Measurements from ENCODE around the gene CDK16. TPM values are rescaled to one million over a fixed set of nuclear protein-coding genes. Genes with fewer than 3 reads are reported as not detected.

CDK16 gene
- total RNA-seq, 1 experiment from 2014 or later: 54.4 TPM

DNA sequence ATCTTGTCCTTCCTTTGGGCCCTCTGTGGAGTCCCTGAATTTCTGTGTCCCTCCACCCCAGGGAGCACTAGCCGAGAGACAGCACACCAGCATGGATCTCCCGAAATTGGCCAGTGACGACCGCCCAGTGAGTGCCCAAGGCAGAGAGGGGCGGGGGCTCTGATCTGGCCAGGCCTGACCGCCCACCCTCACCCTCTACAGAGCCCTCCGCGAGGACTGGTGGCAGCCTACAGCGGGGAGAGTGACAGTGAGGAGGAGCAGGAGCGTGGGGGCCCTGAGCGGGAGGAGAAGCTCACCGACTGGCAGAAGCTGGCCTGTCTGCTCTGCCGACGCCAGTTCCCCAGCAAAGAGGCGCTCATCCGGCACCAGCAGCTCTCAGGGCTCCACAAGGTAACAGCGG lies 33.2 kb upstream of the CDK16 start:
- no peak for DNase-seq (ENCODE audit: low read depth)

DNA sequence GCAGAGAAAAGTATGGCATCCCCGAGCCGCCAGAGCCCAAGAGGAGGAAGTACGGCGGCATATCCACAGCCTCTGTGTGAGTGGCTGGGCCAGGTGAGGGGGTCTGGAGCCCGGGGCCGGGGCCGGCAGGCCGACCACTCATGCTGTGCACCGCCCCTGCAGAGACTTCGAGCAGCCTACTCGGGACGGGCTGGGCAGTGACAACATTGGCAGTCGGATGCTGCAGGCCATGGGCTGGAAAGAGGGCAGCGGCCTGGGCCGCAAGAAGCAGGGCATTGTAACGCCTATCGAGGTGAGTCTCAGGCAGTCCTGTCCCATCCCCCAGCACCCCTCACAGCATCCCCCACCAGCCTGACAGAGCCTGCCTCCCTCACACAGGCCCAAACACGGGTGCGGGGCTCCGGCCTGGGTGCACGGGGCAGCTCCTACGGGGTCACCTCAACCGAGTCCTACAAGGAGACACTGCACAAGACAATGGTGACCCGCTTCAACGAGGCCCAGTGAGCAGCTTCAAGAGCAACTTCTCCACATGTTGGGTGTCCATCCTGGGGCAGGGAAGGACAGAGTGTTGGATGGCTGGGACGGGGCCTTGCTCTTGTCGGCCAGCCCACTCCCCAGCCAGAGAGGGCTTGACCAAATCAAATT lies 32.3 kb upstream of the CDK16 start:
- DNase-seq (ENCODE audit: low read depth): no peak

DNA sequence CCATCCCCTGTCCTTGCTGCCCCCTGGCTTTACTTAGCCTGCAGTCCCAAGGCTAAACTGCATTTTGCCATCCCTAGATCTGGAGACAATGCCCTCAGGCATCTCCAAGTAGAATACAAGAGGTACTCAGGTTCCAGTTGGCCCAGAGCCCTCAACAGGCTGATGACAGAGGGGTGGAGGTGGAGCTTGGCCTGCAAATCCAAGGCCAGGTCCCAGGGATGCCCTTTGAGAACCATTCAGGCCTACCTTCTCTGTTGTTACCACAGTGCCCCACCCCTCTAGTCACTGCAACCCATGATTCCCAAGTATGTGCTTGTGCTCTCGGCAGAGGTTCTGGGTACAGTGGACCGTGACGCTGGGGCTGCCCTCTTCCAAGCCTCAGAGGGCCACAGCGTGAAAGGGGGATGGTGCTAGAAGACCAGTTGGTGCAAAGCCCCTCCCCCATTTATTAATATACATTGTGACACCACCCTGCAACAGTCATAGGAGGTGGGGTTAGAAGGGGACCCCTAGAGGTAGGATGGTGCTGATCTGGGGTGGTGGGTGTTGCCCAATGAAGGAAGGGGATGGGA lies 31.3 kb upstream of the CDK16 start:
- DNase-seq (ENCODE audit: low read depth): no peak

DNA sequence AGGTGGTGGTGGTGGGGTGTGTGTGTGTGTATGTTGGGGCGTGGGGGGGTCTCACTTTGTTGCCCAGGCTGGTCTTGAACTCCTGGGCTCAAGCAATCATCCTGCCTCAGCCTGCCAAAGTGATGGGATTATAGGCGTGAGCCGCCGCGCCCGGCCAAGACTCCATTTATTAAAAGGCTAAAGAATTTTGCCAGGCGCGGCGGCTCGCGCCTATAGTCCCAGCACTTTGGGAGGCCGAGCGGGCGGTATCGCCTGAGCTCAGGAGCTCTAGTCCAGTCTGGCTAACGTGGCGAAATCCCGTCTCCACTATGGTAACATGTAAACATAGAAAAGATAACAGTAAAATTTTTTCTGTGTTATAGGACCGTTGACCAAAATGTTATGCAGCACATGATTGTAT lies 28.6 kb upstream of the CDK16 start:
- no peak for DNase-seq (ENCODE audit: low read depth)

DNA sequence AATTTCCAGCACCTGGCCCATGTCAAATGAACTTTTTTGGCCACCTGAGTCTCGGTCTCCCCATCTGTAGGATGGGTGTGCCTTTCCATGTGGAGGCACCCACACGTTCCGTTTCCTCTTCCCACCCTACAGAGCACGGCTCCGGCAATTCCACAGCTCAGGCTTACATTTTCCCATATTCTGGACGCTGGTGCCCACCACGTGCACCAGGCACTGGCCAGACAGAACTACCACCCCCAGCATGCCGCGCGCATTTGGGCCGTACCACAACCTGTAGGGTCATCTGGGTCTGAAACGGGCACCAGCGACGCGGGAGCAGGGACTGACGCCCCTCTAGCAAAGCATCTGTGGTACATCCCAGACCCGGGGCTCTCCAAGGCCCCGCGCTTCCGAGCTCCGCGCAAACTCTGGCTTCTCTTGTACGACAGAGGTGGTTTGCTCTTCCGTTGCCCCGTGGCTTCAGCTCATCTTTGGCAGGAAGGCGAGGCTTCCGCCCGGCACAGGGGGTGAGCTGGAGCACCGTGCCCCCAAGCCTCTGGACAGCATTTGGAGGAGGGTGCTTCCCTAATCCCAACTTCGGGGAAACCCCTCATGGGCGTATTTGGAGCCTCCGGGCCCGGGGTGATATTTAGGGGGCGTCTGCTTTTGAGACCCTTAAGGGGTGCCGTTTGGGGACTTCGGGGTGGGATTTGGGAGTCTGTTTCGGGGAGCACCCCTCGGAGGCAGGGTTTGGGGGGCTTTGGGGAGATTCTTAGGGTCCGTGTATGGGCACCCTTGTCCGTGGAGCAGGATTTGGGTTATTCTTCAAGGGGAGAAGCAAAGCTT lies 27.8 kb upstream of the CDK16 start:
- DNase-seq (ENCODE audit: low read depth): peak; percentile 91

DNA sequence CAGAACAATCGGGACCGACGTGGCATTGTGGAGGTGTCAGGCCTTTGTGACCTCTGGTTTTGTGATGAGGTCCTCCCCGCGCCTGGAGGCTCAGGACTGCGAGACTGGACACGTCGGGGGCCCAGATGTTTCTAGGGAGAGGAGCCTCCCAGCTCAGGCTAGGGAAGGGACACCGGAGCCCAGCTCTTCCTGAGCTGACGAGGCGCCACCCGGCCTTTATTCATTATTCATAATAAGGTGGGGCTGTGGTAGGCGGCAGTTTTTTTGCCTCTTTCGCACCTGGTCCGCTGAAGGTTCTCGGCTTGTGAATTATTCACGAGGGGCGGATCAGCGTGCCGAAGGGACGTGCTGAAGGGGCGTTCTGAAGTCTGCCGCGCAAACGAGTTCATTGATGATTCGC lies 27.1 kb upstream of the CDK16 start:
- no peak for DNase-seq (ENCODE audit: low read depth)

DNA sequence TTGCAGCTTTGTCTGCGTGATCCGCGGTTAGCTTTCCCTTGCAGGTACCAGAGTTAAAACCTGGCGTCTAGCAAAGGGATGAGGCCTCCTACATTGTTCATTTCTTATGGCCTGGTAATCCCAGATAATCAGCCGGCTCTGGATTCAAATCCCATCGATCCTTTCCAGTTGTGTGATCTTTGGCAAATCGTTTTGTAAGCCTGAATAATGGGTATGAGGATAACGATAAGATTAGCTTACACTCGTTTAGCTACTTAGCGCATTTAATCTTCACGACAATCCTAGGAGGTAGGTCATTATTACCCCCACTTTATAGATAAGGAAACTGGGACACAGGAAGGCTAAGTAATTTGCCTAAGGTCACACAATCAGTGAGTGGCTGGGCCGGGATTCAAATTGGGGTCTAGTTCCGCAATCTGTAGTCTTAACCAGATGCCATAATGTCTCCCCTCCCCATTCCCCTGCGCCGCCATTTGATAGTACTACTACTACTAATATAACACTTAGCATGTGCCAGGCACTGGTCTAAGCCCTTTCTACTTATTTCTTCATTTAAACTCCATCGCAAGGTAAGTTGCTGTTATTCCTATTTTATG lies 26.6 kb upstream of the CDK16 start:
- DNase-seq (ENCODE audit: low read depth): no peak

DNA sequence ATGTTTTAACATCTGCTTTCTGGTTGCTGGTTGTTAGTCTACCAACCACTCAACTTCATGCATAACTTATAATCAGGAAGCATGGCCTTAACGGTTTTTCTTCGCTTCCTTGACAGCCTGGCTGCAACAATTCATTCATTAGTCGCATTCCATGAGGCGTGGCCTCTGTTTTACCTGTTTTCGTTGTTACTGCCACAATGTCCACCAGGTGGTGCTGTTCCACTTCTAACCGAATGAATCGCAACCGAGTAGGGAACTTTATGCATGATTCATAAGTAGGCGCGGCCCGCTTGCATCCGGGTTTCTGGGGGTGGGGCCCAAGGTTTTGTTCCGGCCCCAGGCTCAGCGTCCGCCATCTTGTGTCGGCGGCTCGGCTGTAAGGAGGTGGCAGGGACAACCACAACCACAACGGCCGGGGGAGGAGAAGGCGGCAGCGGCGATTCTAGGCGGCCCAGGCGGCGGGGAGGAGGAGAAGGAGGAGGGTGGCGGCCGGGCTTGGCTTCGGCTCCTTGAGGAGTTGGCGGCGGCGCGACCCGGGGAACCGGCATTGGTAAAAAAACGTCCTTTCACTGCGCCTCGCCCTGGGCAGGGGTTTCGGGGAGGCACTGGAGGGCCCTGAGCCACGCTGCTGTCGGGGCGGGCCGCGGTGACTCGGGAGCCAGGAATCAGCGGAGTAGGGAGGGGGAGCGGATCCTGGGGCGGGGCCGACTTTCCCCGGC lies 24.8 kb upstream of the CDK16 start, which contains the start of gene UBA1:
Gene UBA1, plus strand, starts transcription at position 355 of the 719 bp plus-strand sequence. CDS start 4,974 bp downstream, outside the sequence.
- peak; percentile 90 for DNase-seq (ENCODE audit: low read depth)

DNA sequence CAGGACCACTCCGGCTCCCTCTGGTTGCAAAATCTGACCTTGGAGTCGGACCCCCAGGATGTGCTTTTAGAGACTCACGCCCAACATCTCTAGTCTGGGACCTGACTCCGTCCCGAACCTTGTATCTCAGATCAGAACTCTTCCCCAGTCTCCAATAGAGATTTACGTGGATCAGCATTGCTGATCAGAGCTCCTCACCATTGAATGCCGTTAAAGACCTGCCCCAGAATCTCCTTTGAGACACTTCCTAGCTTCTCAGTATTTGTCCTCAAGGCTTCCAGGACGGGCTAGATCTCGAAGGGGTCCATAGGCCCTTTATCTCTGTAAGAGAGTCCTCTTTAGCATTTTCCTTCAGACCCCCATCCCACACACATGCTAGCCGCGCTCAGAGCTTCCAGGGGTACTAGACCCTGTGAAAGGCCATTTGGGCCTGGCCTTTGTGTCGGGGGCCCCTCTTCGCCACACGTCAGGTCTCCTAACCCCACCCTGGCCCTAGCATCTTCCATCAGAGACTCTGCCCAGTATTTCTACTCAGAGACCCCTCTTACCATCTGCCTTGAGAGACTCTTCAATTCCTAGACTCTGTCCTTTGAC lies 24.2 kb upstream of the CDK16 start:
- no peak for DNase-seq (ENCODE audit: low read depth)

DNA sequence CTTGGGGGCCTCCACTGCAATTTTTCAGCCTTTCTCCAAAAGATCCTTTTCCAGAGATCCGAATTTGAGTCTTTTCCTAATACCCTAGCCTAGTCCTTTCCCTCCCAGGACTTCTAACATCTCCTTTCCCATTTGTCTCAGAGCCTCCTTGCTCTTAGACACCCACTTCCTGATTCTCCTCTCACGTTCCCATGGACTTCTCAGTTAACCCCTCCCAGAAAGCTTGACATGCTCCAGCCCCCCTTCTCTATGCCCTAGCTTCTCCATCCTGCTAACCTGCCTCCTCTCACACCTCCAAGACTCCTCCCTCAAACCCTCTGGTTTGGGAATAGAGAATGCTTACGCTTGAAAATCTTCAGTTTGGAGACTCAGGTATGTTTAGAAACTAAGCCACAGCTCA lies 22.4 kb upstream of the CDK16 start:
- DNase-seq (ENCODE audit: low read depth): no peak

DNA sequence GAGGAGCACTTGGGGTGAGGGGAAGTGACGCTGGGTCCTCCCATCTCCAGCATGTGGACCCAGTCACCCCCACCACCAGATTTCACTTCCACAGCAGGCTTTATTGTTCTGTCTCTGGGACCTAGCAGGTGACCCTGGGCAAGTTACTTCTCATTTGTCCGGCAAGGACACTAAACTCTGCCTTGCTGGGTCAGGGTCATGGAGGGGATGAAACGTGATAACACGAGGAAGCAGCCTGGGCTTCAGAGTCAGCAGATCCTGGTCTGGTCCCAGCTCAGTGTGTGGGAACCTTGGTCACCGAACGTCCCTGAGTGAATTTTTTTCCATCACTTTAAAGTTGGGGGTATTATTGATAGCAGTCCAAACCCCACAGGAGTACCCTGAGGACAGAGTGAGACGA lies 21.0 kb upstream of the CDK16 start:
- DNase-seq (ENCODE audit: low read depth): no peak

DNA sequence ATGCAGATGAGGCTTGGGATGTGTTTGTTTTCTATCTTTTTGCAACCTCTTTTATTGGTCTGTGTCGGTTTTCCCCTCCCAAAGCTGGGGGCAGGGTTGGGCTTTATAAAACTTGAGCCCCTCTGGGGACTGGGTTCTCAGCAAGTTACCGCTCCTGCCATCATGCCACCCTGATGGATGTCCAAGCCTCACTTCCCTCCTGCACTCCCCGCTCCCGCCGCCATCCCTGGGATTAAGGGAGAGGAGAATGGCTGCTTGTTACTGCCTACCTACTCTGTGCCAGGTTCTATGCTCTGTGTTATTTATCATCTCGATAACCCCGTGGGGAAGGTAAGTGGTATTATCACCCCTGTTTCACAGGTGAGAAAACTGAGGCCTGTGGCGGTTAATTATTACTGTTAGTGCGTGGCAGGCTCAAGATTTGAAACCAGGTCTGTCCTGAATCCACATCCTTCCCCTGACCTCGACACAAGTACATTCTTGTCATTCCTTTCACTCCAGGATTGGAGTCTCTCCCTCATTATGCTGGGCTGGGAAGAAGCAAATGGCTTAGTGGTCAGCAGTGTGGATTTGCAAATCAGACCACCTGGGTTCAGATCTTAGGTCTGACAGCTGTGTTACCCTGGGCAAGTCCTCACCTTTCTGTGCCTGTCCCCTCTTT lies 20.3 kb upstream of the CDK16 start:
- DNase-seq (ENCODE audit: low read depth): no peak

DNA sequence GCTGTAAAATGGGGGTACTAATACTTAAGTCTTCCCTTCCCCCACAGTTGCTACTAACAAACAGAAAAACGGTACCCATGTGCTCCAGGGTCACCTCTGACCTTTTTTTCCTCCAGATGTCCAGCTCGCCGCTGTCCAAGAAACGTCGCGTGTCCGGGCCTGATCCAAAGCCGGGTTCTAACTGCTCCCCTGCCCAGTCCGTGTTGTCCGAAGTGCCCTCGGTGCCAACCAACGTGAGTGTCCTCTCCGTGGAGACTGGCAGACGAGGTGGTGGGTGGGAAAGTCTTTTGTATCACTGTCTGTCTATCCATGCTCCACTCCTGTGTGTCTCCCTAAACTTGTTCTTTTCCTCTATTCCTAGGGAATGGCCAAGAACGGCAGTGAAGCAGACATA lies 19.8 kb upstream of the CDK16 start:
- no peak for DNase-seq (ENCODE audit: low read depth)

DNA sequence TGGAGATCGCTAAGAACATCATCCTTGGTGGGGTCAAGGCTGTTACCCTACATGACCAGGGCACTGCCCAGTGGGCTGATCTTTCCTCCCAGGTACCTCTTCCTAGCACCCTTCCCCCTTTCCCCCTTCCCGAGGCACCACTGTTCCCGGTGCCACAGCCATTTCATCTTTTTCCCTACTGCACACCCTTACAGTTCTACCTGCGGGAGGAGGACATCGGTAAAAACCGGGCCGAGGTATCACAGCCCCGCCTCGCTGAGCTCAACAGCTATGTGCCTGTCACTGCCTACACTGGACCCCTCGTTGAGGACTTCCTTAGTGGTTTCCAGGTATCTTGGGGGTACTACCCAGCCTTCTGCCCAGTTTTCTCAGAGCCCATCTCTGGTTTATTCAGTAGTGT lies 19.2 kb upstream of the CDK16 start:
- no peak for DNase-seq (ENCODE audit: low read depth)

DNA sequence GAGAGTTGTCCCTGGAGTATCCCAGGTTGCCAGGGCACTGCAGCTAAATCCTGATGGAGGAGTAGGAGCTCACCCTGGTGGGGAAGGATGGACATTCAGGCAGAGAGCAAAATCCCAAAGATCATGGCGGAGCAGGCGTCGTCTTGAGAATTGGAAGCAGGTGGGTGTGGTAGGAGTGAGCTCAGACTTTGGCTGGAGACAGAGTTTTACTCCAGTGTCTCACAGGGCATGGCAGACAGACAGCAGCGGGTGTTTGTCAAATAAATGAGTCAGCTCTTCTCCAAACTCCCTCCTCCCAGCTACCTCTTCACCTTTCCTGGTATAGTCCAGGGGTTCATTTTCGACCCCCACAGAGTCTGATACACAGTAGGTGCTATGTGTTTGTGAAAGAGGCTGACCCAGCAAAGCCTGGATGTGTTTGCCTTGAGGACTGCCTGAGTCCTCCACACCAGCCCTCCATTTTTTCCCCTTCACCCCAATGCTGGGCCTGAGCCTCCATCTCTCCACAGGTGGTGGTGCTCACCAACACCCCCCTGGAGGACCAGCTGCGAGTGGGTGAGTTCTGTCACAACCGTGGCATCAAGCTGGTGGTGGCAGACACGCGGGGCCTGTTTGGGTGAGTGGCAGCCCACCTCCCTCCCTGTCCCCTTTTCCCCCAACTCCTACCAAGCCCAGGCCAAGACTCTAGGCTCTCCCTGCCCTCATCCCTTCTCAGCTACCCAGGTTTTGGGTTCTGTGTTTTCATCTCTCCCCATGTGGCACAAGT lies 17.9 kb upstream of the CDK16 start:
- peak; percentile 27 for DNase-seq (ENCODE audit: low read depth)

DNA sequence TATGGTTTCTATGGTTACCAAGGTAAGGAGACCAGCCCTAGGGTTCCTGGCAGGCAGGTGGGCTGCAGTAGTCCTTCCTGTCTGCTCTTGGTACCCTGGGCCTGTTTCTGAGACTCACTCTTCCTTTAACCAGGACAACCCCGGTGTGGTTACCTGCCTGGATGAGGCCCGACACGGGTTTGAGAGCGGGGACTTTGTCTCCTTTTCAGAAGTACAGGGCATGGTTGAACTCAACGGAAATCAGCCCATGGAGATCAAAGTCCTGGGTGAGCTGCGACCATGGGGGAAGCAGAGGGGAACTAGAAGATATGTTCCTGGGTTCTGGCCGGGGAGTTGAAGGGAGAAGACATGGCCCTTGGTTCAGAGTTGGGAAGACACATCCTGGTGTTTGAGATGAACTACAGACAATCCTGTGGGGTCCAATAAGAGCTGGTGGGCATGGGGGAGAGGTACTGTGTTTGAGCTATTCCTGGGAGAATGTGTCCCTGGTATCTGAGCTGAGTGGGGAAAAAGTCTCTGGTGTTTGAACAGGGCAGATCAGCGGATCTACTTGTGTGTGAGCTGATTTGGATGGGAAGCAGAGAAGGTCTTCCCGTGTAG lies 17.0 kb upstream of the CDK16 start:
- no peak for DNase-seq (ENCODE audit: low read depth)

DNA sequence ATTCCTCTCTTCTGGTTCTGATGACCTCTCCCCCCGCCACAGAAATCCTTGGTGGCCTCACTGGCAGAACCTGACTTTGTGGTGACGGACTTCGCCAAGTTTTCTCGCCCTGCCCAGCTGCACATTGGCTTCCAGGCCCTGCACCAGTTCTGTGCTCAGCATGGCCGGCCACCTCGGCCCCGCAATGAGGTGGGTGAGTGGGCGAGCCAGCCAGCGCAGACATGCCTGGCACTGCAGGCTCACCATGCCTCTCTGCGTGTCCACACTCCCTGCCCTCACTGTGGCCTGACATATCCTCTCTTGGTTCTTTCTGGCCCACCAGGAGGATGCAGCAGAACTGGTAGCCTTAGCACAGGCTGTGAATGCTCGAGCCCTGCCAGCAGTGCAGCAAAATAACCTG lies 16.2 kb upstream of the CDK16 start:
- DNase-seq (ENCODE audit: low read depth): no peak

DNA sequence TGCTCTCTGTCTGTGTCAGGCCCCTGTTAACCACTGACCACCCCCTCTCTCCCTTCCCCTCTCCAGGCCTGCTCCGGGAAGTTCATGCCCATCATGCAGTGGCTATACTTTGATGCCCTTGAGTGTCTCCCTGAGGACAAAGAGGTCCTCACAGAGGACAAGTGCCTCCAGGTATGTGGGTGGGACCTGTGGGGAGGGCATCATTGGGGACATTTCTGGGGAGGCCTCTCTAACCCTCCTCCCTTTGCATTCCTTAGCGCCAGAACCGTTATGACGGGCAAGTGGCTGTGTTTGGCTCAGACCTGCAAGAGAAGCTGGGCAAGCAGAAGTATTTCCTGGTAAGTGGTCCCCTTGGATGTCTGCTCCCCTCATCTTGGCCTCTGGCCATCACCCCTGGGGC lies 15.6 kb upstream of the CDK16 start:
- no peak for DNase-seq (ENCODE audit: low read depth)

DNA sequence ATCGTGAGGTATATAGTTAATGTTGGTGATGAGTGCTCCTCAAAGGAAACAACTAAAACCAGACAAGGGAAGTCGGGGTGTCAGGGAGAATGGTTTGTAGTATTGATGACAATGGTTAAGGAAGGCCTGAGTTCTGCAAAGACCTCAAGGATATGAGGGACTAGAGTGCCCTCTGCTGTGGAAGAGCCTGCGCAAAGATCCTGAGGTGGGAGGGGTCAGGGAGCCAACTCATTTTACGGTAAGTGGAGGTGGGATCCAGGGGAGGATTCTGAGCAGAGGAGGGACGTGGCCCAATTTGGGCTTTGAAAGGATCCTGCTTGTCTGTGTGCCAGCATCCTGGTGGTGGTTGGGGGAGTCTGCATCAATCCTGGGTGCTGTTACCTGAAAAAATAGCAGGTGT lies 13.5 kb upstream of the CDK16 start:
- DNase-seq (ENCODE audit: low read depth): no peak

DNA sequence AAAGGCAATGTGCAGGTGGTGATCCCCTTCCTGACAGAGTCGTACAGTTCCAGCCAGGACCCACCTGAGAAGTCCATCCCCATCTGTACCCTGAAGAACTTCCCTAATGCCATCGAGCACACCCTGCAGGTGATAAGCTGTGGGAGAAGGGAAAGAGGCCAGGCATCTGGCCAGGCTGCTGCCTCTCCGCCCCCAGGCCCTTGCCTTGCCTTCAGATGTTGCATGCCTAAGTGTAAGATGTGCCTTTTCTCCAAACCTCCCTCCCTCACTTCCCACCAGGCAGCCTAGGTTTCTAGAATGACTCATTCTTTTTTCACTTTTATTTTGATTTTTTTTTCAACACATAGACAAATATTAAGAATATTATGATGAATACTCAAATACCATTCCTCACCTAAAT lies 12.2 kb upstream of the CDK16 start:
- no peak for DNase-seq (ENCODE audit: low read depth)

Measured in Daoy (cell line).